KMS-11 (cell line): ENCODE results near the gene TACR1.

Experiments used
- H2AFZ ChIP-seq: fragments of 200-600 bp; sonication (generic); 2 replicates; pipeline ENCODE4 v1.6.1; 2016; ENCODE audit warnings: antibody characterized with exemption, mixed run types, low read depth
- H3K27ac ChIP-seq: fragments of 200-600 bp; sonication (generic); 2 replicates; pipeline ENCODE4 v1.6.1; 2016; ENCODE audit warnings: mild to moderate bottlenecking, mixed run types
- H3K27me3 ChIP-seq: fragments of 200-600 bp; sonication (generic); 2 replicates; pipeline ENCODE4 v1.6.1; 2017; ENCODE audit warnings: mild to moderate bottlenecking, low read depth, mixed run types, moderate library complexity; ENCODE audit not compliant: insufficient read depth
- H3K36me3 ChIP-seq: fragments of 200-600 bp; sonication (generic); 2 replicates; pipeline ENCODE4 v1.6.1; 2017; ENCODE audit warnings: mild to moderate bottlenecking, mixed run types; ENCODE audit not compliant: insufficient read depth
- H3K4me1 ChIP-seq: fragments of 200-600 bp; sonication (generic); 2 replicates; pipeline ENCODE4 v1.6.1; 2016; ENCODE audit warnings: mild to moderate bottlenecking, low read depth, mixed run types; ENCODE audit not compliant: poor library complexity, severe bottlenecking
- H3K4me2 ChIP-seq: fragments of 200-600 bp; sonication (generic); 2 replicates; pipeline ENCODE4 v1.7.0; 2016; ENCODE audit warnings: mild to moderate bottlenecking, mixed run types
- H3K4me3 ChIP-seq: fragments of 200-600 bp; sonication (generic); IDR thresholded peaks from 2 replicates; pipeline ENCODE4 v1.6.1; 2017; ENCODE audit warnings: low read depth, low read length, mixed read lengths; ENCODE audit not compliant: insufficient read depth
- H3K79me2 ChIP-seq: fragments of 200-600 bp; sonication (generic); 2 replicates; pipeline ENCODE4 v1.6.1; 2016; ENCODE audit warnings: low read depth, mixed run types; ENCODE audit not compliant: insufficient read depth
- H3K9ac ChIP-seq: fragments of 200-600 bp; sonication (generic); 2 replicates; pipeline ENCODE4 v1.6.1; 2016; ENCODE audit warnings: mild to moderate bottlenecking, mixed run types
- H4K20me1 ChIP-seq: fragments of 200-600 bp; sonication (generic); 2 replicates; pipeline ENCODE4 v1.6.1; 2016; ENCODE audit warnings: mild to moderate bottlenecking, mixed run types; ENCODE audit not compliant: insufficient read depth
- TF ChIP-seq, protein P1 (sequence below): fragments of 200-600 bp; sonication (generic); conservative IDR thresholded peaks from 2 replicates; pipeline ENCODE4 v1.6.1; 2017; ENCODE audit warnings: low read depth, mild to moderate bottlenecking, antibody characterized with exemption, low read length, moderate library complexity, mixed read lengths

Gene TACR1

DNA sequence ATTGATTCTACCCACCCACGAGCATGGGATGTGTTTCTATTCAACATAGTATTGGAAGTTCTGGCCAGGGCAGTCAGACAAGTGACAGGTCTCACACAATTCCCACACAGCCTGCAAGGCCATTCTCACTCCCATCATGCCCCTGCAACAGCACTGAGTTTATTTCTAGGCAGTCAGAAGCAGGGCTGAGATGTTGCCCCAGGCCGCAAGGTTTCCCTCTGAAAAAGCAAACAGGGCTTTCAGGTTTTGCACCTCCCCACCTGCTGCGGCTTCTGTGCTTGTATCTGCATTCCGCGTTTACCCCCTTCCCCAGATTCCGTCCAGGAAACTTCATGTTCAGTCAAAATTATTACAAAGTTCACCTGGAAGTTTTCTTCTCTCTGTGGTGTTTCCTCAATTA lies 9.4 kb upstream of the TACR1 start:
- Histone ChIP-seq H4K20me1 (no peaks in the 10 kb centered on the region), H3K9ac (no peak overlapping the region), H3K4me2 (no peak overlapping the region), H3K4me1 (no peaks in the 10 kb centered on the region), H3K27ac (no peak overlapping the region), H3K27me3 (no peaks in the 10 kb centered on the region), H3K4me3 (no peak overlapping the region), H3K36me3 (no peaks in the 10 kb centered on the region), H2AFZ (no peak overlapping the region), H3K79me2 (no peaks in the 10 kb centered on the region)
- TF ChIP-seq, protein P1, sequence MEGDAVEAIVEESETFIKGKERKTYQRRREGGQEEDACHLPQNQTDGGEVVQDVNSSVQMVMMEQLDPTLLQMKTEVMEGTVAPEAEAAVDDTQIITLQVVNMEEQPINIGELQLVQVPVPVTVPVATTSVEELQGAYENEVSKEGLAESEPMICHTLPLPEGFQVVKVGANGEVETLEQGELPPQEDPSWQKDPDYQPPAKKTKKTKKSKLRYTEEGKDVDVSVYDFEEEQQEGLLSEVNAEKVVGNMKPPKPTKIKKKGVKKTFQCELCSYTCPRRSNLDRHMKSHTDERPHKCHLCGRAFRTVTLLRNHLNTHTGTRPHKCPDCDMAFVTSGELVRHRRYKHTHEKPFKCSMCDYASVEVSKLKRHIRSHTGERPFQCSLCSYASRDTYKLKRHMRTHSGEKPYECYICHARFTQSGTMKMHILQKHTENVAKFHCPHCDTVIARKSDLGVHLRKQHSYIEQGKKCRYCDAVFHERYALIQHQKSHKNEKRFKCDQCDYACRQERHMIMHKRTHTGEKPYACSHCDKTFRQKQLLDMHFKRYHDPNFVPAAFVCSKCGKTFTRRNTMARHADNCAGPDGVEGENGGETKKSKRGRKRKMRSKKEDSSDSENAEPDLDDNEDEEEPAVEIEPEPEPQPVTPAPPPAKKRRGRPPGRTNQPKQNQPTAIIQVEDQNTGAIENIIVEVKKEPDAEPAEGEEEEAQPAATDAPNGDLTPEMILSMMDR: no peak

DNA sequence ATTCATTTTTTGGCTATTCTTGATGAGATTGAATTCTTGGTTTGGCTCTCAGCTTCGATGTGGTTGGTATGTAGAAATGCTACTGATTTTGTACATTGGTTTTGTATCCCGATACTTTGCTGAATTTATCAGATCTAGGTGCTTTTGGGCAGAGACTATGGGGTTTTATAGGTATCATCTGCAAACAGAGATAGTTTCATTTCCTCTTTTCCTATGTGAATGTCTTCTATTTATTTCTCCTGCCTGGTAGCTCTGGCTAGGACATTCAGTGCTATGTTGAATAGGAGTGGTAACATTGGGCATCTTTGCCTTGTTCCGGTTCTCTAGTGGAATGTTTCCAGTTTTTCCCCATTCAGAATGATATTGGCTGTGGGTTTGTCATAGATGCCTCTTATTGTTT lies 5.5 kb upstream of the TACR1 start:
- no peaks in the 10 kb centered on the region for H3K79me2 ChIP-seq
- no peak overlapping the region for H3K9ac ChIP-seq
- no peaks in the 10 kb centered on the region for H3K4me1 ChIP-seq
- no peaks in the 10 kb centered on the region for H4K20me1 ChIP-seq
- no peak overlapping the region for H3K4me3 ChIP-seq
- no peak overlapping the region for H3K4me2 ChIP-seq
- H2AFZ ChIP-seq: no peak overlapping the region
- H3K27ac ChIP-seq: no peak overlapping the region
- no peaks in the 10 kb centered on the region for H3K27me3 ChIP-seq
- TF ChIP-seq, protein P1: no peak
- H3K36me3 ChIP-seq: no peaks in the 10 kb centered on the region

DNA sequence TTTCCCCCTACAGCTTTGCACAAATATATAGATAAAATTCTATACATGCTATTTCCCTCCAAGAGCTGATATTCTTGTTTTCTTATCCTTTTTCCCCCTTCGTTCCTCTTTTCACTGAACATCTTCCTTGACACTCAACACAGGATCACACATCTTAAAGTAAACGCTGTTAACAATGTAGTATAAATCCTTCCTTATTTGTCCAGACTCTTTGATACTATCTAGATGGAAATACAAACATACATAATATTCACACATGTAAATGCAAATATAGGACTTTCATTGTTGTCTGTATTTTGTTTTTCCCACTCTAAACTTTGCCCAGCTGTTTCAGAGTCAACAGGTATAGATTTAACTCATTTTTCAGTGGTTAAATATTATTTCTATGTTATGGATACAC lies 3.0 kb upstream of the TACR1 start:
- H3K36me3 ChIP-seq: no peaks in the 10 kb centered on the region
- H4K20me1 ChIP-seq: no peaks in the 10 kb centered on the region
- no peaks in the 10 kb centered on the region for H3K79me2 ChIP-seq
- no peaks in the 10 kb centered on the region for H3K27me3 ChIP-seq
- no peak overlapping the region for H2AFZ ChIP-seq
- TF ChIP-seq, protein P1: no peak
- no peak overlapping the region for H3K27ac ChIP-seq
- no peak overlapping the region for H3K9ac ChIP-seq
- no peak overlapping the region for H3K4me3 ChIP-seq
- H3K4me2 ChIP-seq: no peak overlapping the region
- H3K4me1 ChIP-seq: no peaks in the 10 kb centered on the region

DNA sequence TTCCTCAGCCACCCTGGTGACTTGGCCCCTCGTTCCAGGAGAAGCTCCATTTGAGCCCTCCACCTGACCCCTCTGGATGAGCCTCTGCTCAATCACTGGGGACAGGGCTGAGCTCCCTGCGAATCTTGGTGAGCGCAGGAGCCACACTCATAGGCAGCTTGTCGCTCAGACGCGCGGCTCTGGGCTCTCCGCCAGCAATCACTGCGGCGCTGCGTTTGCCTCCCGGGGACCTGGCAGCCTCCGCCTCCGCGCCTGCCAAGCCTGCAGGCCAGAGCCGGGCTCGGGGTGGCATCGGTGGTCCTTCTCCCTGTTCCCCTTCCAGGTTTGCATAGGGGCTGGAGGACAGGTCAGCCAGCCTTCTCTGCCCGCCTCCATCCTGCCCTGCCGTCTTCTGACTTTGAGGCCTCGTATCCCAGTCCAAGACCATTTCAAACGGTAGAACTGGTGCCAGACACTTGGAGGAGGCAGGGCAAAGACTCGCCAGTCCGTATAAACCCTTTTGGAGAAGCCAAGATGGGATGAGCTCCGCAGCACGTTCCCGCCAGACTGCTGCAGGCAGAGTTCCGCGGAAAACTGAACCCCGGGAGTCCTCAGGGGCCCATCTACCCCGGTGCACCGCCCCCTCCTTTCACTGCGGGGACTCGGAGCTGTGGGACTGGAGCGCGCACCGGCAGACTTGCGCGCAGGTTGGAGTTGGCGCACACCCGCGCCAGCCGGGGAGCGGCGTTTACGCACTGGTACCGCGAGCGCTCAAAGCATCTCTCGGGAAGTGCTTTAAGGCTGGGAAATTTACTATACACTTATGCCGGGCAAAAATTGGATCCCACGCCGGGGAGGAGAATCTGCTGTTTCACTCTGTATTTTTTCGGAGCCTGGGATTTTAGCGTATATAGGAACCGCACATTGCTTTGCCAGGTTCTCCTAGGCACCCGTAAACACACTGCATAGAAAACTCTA lies 1.1 kb upstream of the TACR1 start:
- Histone ChIP-seq H3K4me1 (no peaks in the 10 kb centered on the region), H2AFZ (no peak overlapping the region), H3K27ac (no peak overlapping the region), H3K9ac (no peak overlapping the region), H3K36me3 (no peaks in the 10 kb centered on the region), H3K79me2 (no peaks in the 10 kb centered on the region), H4K20me1 (no peaks in the 10 kb centered on the region), H3K4me3 (no peak overlapping the region), H3K27me3 (no peaks in the 10 kb centered on the region), H3K4me2 (no peak overlapping the region)
- TF ChIP-seq, protein P1: no peak
